ENCODE measurements around the gene PRM1. TPM values are rescaled to one million over a fixed set of nuclear protein-coding genes. Genes with fewer than 3 reads are reported as not detected.
A peak's percentile ranks its signal among the peaks of the same experiment; 100 is the strongest.

Gene PRM1
- total and polyA plus RNA-seq, 2 of the 13 experiments (the other 11 are each of a cell fraction or from before 2014, with no cell fraction given) = not detected

GRCh38 chr16:11273721-11274324 lies 7.3 kb downstream of the PRM1 start (continued):
- 0 out of 2 replicates have a peak, but pooled peaks have one; percentile 28 for TF ChIP-seq FOXJ3 (CRISPR knock-in tag; IDR thresholded peaks at IDR 0.05; ENCODE audit: borderline replicate concordance)
- 0 out of 2 replicates have a peak, but pooled peaks have one; percentile 31 for TF ChIP-seq RARA (CRISPR knock-in tag; IDR thresholded peaks at IDR 0.05)
- TF ChIP-seq JDP2 (CRISPR knock-in tag; IDR thresholded peaks at IDR 0.05; ENCODE audit: borderline replicate concordance) = no peak
- TF ChIP-seq ZSCAN22 (CRISPR knock-in tag; IDR thresholded peaks at IDR 0.05) = no peak
- TF ChIP-seq, protein P1, sequence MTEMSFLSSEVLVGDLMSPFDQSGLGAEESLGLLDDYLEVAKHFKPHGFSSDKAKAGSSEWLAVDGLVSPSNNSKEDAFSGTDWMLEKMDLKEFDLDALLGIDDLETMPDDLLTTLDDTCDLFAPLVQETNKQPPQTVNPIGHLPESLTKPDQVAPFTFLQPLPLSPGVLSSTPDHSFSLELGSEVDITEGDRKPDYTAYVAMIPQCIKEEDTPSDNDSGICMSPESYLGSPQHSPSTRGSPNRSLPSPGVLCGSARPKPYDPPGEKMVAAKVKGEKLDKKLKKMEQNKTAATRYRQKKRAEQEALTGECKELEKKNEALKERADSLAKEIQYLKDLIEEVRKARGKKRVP (CRISPR knock-in tag; IDR thresholded peaks at IDR 0.05) = peak in 1 of 2 experiments; percentile 95; a peak in 2 of 4 replicates
- no peak for TF ChIP-seq ZNF550 (CRISPR knock-in tag; IDR thresholded peaks at IDR 0.05; ENCODE audit: borderline replicate concordance)
- TF ChIP-seq, protein P2, sequence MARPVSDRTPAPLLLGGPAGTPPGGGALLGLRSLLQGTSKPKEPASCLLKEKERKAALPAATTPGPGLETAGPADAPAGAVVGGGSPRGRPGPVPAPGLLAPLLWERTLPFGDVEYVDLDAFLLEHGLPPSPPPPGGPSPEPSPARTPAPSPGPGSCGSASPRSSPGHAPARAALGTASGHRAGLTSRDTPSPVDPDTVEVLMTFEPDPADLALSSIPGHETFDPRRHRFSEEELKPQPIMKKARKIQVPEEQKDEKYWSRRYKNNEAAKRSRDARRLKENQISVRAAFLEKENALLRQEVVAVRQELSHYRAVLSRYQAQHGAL (CRISPR knock-in tag; IDR thresholded peaks at IDR 0.05; ENCODE audit: not compliant biosample characterization) = no peak
- TF ChIP-seq ZNF12 (CRISPR knock-in tag; IDR thresholded peaks at IDR 0.05) = no peak
- TF ChIP-seq CREM (IDR thresholded peaks at IDR 0.05) = no peak
- TF ChIP-seq CREM (CRISPR knock-in tag; IDR thresholded peaks at IDR 0.05) = no peak
- 0 out of 2 replicates have a peak, but pooled peaks have one; percentile 7 for TF ChIP-seq PHF8 (CRISPR knock-in tag; IDR thresholded peaks at IDR 0.05)
- TF ChIP-seq ZFY (CRISPR knock-in tag; IDR thresholded peaks at IDR 0.05) = peak; percentile 67; the same call in 1 of the 2 replicates
- TF ChIP-seq ZNF256 (CRISPR knock-in tag; conservative IDR thresholded peaks at IDR 0.05) = no peak
- TF ChIP-seq, protein P3, sequence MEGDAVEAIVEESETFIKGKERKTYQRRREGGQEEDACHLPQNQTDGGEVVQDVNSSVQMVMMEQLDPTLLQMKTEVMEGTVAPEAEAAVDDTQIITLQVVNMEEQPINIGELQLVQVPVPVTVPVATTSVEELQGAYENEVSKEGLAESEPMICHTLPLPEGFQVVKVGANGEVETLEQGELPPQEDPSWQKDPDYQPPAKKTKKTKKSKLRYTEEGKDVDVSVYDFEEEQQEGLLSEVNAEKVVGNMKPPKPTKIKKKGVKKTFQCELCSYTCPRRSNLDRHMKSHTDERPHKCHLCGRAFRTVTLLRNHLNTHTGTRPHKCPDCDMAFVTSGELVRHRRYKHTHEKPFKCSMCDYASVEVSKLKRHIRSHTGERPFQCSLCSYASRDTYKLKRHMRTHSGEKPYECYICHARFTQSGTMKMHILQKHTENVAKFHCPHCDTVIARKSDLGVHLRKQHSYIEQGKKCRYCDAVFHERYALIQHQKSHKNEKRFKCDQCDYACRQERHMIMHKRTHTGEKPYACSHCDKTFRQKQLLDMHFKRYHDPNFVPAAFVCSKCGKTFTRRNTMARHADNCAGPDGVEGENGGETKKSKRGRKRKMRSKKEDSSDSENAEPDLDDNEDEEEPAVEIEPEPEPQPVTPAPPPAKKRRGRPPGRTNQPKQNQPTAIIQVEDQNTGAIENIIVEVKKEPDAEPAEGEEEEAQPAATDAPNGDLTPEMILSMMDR (CRISPR knock-in tag; IDR thresholded peaks at IDR 0.05) = no peak
- no peak for TF ChIP-seq ZFP36 (IDR thresholded peaks at IDR 0.05; ENCODE audit: borderline replicate concordance, low read depth, low read length, partially characterized antibody)
- no peak for TF ChIP-seq ZNF205 (CRISPR knock-in tag; IDR thresholded peaks at IDR 0.05)
- no peak for TF ChIP-seq ZNF101 (CRISPR knock-in tag; IDR thresholded peaks at IDR 0.05; ENCODE audit: borderline replicate concordance, low read depth)
- TF ChIP-seq AKNA (CRISPR knock-in tag; IDR thresholded peaks at IDR 0.05; ENCODE audit: borderline replicate concordance) = no peak
- no peak for TF ChIP-seq TEAD3 (CRISPR knock-in tag; optimal IDR thresholded peaks at IDR 0.05; ENCODE audit: borderline replicate concordance)
- no peak for TF ChIP-seq TAF15 (IDR thresholded peaks at IDR 0.05; ENCODE audit: low read depth, low read length, poor library complexity, severe bottlenecking)
- no peak; the same call in 1 of the 2 replicates for TF ChIP-seq ZNF34 (CRISPR knock-in tag; IDR thresholded peaks at IDR 0.05; ENCODE audit: borderline replicate concordance)
- TF ChIP-seq MBNL3 (CRISPR knock-in tag; conservative IDR thresholded peaks at IDR 0.05) = no peak
- no peak for TF ChIP-seq ZBTB38 (CRISPR knock-in tag; IDR thresholded peaks at IDR 0.05)
